Mesenchymal stem cell (in vitro differentiated cells and primary cell): ENCODE results near the gene P4HB.

Source experiments
- DNase-seq: peaks from one replicate; pipeline ENCODE4 v3.0.0-alpha.2; 2013
- H2AFZ ChIP-seq: one replicate; pipeline ENCODE4 v1.6.1; 2013; ENCODE audit warnings: low read depth, mild to moderate bottlenecking, control low read depth, inconsistent platforms, low read length, moderate library complexity
- H2AK5ac ChIP-seq: 2 replicates; pipeline ENCODE4 v1.6.1; 2013; ENCODE audit warnings: low read length, moderate library complexity, mild to moderate bottlenecking, inconsistent platforms; ENCODE audit not compliant: severe bottlenecking
- H2BK120ac ChIP-seq: one replicate; pipeline ENCODE4 v1.6.1; 2013; ENCODE audit warnings: low read depth, mild to moderate bottlenecking, inconsistent platforms, low read length, moderate library complexity
- H2BK12ac ChIP-seq, 2 experiments: one replicate each; pipeline ENCODE4 v1.6.1; 2013; ENCODE audit warnings: inconsistent platforms in 2 of 2, low read length in 2 of 2, mild to moderate bottlenecking in 2 of 2, moderate library complexity in 2 of 2, control low read depth in 1 of 2
- H2BK15ac ChIP-seq: one replicate; pipeline ENCODE4 v1.6.1; 2013; ENCODE audit warnings: mild to moderate bottlenecking, low read depth, inconsistent platforms; ENCODE audit not compliant: poor library complexity, severe bottlenecking
- H2BK5ac ChIP-seq: 2 replicates; pipeline ENCODE4 v1.6.1; 2013; ENCODE audit warnings: low read depth, mild to moderate bottlenecking, low read length, control low read depth, inconsistent platforms; ENCODE audit not compliant: poor library complexity, severe bottlenecking
- H3K14ac ChIP-seq, 2 experiments: one replicate each; pipeline ENCODE4 v1.6.1; 2013; ENCODE audit warnings: inconsistent platforms in 2 of 2, low read length in 2 of 2, control low read depth in 1 of 2, mild to moderate bottlenecking in 1 of 2, moderate library complexity in 1 of 2
- H3K18ac ChIP-seq, 2 experiments: one replicate each; pipeline ENCODE4 v1.6.1; 2013; ENCODE audit warnings: inconsistent platforms in 2 of 2, low read length in 2 of 2, control low read depth in 1 of 2, low read depth in 1 of 2, mild to moderate bottlenecking in 1 of 2
- H3K23ac ChIP-seq, 2 experiments: one replicate each; pipeline ENCODE4 v1.6.1; 2013; ENCODE audit warnings: inconsistent platforms in 2 of 2, low read length in 2 of 2, mild to moderate bottlenecking in 2 of 2, moderate library complexity in 2 of 2, control low read depth in 1 of 2
- H3K27ac ChIP-seq: 2 replicates; pipeline ENCODE4 v1.5.1; 2013; ENCODE audit warnings: mild to moderate bottlenecking, moderate library complexity, low read length, control low read depth, inconsistent platforms; ENCODE audit not compliant: poor library complexity, severe bottlenecking
- H3K27me3 ChIP-seq, 2 experiments: 2 replicates each; pipeline versions ENCODE4 v1.6.1 to v1.7.0; 2013; ENCODE audit warnings: low read length in 2 of 2, mild to moderate bottlenecking in 2 of 2, moderate library complexity in 2 of 2, control low read depth in 1 of 2, inconsistent platforms in 1 of 2; ENCODE audit not compliant: control insufficient read depth in 1 of 2, insufficient read depth in 1 of 2
- H3K36me3 ChIP-seq, 2 experiments: 2 replicates each; pipeline versions ENCODE4 v1.6.1 to v1.7.0; 2013; ENCODE audit warnings: low read length in 2 of 2, control low read depth in 1 of 2, inconsistent platforms in 1 of 2, low read depth in 1 of 2, mild to moderate bottlenecking in 1 of 2; ENCODE audit not compliant: insufficient read depth in 2 of 2, control insufficient read depth in 1 of 2
- H3K4ac ChIP-seq, 2 experiments: one replicate each; pipeline ENCODE4 v1.6.1; 2013; ENCODE audit warnings: inconsistent platforms in 2 of 2, low read length in 2 of 2, mild to moderate bottlenecking in 2 of 2, moderate library complexity in 2 of 2, control low read depth in 1 of 2, low read depth in 1 of 2
- H3K4me1 ChIP-seq: 2 replicates; pipeline ENCODE4 v1.6.1; 2013; ENCODE audit warnings: low read depth, low read length, control low read depth; ENCODE audit not compliant: control insufficient read depth, insufficient read depth
- H3K4me2 ChIP-seq: 2 replicates; pipeline ENCODE4 v1.6.1; 2013; ENCODE audit warnings: low read length, mild to moderate bottlenecking, inconsistent platforms; ENCODE audit not compliant: poor library complexity, severe bottlenecking
- H3K4me3 ChIP-seq, 2 experiments: 2 replicates each; pipeline versions ENCODE4 v1.5.1 to v1.7.0; 2013; ENCODE audit warnings: low read length in 2 of 2, mild to moderate bottlenecking in 2 of 2, control low read depth in 1 of 2, low read depth in 1 of 2; ENCODE audit not compliant: insufficient read depth in 1 of 2
- H3K79me1 ChIP-seq: replicated peaks from 2 replicates; pipeline ENCODE4 v1.6.1; 2013; ENCODE audit warnings: mild to moderate bottlenecking, control low read depth, low read length, inconsistent platforms; ENCODE audit not compliant: poor library complexity, severe bottlenecking
- H3K9ac ChIP-seq: 2 replicates; pipeline ENCODE4 v1.7.0; 2013; ENCODE audit warnings: mild to moderate bottlenecking, low read length, moderate library complexity
- H3K9me3 ChIP-seq: 2 replicates; pipeline ENCODE4 v1.7.0; 2013; ENCODE audit warnings: mild to moderate bottlenecking, low read length; ENCODE audit not compliant: control insufficient read depth
- H4K8ac ChIP-seq: one replicate; pipeline ENCODE4 v1.6.1; 2013; ENCODE audit warnings: inconsistent platforms, mild to moderate bottlenecking, low read length, moderate library complexity
- H4K91ac ChIP-seq: one replicate; pipeline ENCODE4 v1.6.1; 2013; ENCODE audit warnings: mild to moderate bottlenecking, low read length, inconsistent platforms
- WGBS: methylation state at CpG from one replicate; pipeline ENCODE4 v1.1.7; 2013; ENCODE audit warnings: mixed read lengths; 5-methylcytosine and 5-hydroxymethylcytosine counted together

The P4HB gene

GRCh38 chr17:81907219-81908145 lies 47.1 kb upstream of the P4HB start:
- no peak for DNase-seq
- H2AFZ ChIP-seq, result no peak overlapping the region
- no peak overlapping the region for H3K18ac ChIP-seq
- H3K4ac ChIP-seq, result no peak overlapping the region
- H3K4me1 ChIP-seq, result peaks cover 21% of the 10 kb centered on the region
- no peak overlapping the region for H3K4me2 ChIP-seq
- H2BK12ac ChIP-seq, result no peak overlapping the region
- H2BK15ac ChIP-seq, result no peak overlapping the region
- peaks cover 31 to 76% of the 10 kb centered on the region in 2 experiments for H3K36me3 ChIP-seq
- H2BK5ac ChIP-seq, result no peak overlapping the region
- no peak overlapping the region for H3K27ac ChIP-seq
- H3K23ac ChIP-seq, result no peak overlapping the region
- no peak overlapping the region for H4K91ac ChIP-seq
- no peak overlapping the region for H4K8ac ChIP-seq
- no peak overlapping the region for H2AK5ac ChIP-seq
- no peak overlapping the region for H3K9ac ChIP-seq
- H2BK120ac ChIP-seq, result no peak overlapping the region
- WGBS, result 97% methylated on average over 23 of the region's 26 CpGs
- no peak overlapping the region for H3K4me3 ChIP-seq
- peaks cover 11% of the 10 kb centered on the region for H3K79me1 ChIP-seq
- H3K14ac ChIP-seq, result no peak overlapping the region
- no peaks in the 10 kb centered on the region for H3K27me3 ChIP-seq
- no peaks in the 10 kb centered on the region for H3K9me3 ChIP-seq

- 98% methylated on average over 15 of the region's 15 CpGs for WGBS
- no peak overlapping the region for H3K9ac ChIP-seq
These were observed 46.3 kb upstream of the P4HB start for GRCh38 chr17:81906476-81907218.

GRCh38 chr17:81905993-81906392 lies 45.7 kb upstream of the P4HB start:
- H2AFZ ChIP-seq, result no peak overlapping the region
- H3K23ac ChIP-seq, result no peak overlapping the region
- H3K9me3 ChIP-seq, result no peaks in the 10 kb centered on the region
- peaks cover 0 to 8% of the 10 kb centered on the region in 2 experiments for H3K27me3 ChIP-seq
- H3K14ac ChIP-seq, result no peak overlapping the region
- DNase-seq, result no peak
- H3K4me1 ChIP-seq, result peaks cover 29% of the 10 kb centered on the region
- peaks cover 15% of the 10 kb centered on the region for H3K79me1 ChIP-seq
- H3K4ac ChIP-seq, result no peak overlapping the region
- H3K9ac ChIP-seq, result no peak overlapping the region
- no peak overlapping the region for H2AK5ac ChIP-seq
- no peak overlapping the region for H3K27ac ChIP-seq
- H2BK15ac ChIP-seq, result no peak overlapping the region
- 97% methylated on average over 10 of the region's 10 CpGs for WGBS
- no peak overlapping the region for H4K8ac ChIP-seq
- H2BK120ac ChIP-seq, result no peak overlapping the region
- no peak overlapping the region for H2BK12ac ChIP-seq
- no peak overlapping the region for H2BK5ac ChIP-seq
- H3K4me2 ChIP-seq, result no peak overlapping the region
- H3K36me3 ChIP-seq, result peaks cover 25 to 76% of the 10 kb centered on the region in 2 experiments
- no peak overlapping the region for H3K18ac ChIP-seq
- H3K4me3 ChIP-seq, result no peak overlapping the region
- no peak overlapping the region for H4K91ac ChIP-seq

More at GRCh38 chr17:81906476-81907218, 46.3 kb upstream of the P4HB start:
- Histone ChIP-seq H3K23ac (no peak overlapping the region), H2BK120ac (no peak overlapping the region), H4K8ac (no peak overlapping the region), H3K36me3 (peaks cover 22 to 70% of the 10 kb centered on the region in 2 experiments), H2AFZ (no peak overlapping the region), H3K27me3 (peaks cover 0 to 2% of the 10 kb centered on the region in 2 experiments), H3K4ac (no peak overlapping the region), H2AK5ac (no peak overlapping the region), H3K14ac (no peak overlapping the region), H3K4me3 (no peak overlapping the region), H3K27ac (no peak overlapping the region), H3K18ac (no peak overlapping the region), H2BK12ac (no peak overlapping the region), H3K4me1 (peaks cover 28% of the 10 kb centered on the region), H3K4me2 (no peak overlapping the region), H4K91ac (no peak overlapping the region), H2BK5ac (no peak overlapping the region), H2BK15ac (no peak overlapping the region), H3K9me3 (no peaks in the 10 kb centered on the region), H3K79me1 (peaks cover 11% of the 10 kb centered on the region)
- no peak for DNase-seq

DNA sequence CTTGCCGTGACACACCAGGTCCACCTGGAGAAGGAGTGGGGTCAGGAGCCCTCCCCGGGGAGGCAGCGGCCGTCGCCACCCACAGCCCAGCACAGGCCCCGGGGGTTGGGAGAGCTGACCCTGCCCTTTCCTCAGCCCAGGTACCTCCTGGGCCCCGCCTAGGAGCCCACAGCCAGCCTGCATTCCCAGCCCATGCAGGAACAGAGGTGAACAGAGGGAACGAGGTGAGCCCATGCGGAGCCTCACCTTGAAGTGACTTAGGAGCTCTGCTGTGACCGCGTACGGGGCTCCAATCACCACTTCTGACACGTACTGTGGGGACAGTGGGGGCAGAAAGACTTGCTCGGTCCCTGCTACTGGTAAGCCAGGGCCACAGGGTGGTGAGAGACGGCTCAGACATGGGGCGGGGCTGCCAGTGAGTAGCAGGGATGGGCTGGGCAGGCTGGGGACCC lies 45.1 kb upstream of the P4HB start:
- Histone ChIP-seq H2AK5ac (no peak overlapping the region), H3K27ac (no peak overlapping the region), H3K27me3 (peaks cover 0 to 8% of the 10 kb centered on the region in 2 experiments), H3K36me3 (peaks cover 30 to 80% of the 10 kb centered on the region in 2 experiments), H3K9ac (no peak overlapping the region), H3K4me2 (no peak overlapping the region), H2BK5ac (no peak overlapping the region), H3K4me3 (no peak overlapping the region), H2BK120ac (no peak overlapping the region), H2BK15ac (no peak overlapping the region), H2BK12ac (no peak overlapping the region), H3K4ac (no peak overlapping the region), H4K8ac (no peak overlapping the region), H3K23ac (no peak overlapping the region), H3K9me3 (no peaks in the 10 kb centered on the region), H3K4me1 (peaks cover 29% of the 10 kb centered on the region), H3K79me1 (peaks cover 15% of the 10 kb centered on the region), H2AFZ (no peak overlapping the region), H3K18ac (no peak overlapping the region), H3K14ac (no peak overlapping the region), H4K91ac (no peak overlapping the region)
- 96% methylated on average over 16 of the region's 16 CpGs for WGBS
- DNase-seq, result no peak
